ENCODE data around the gene SPAG6.
"Not testable (repeated sequence)": the region's sequence is repeated elsewhere in the genome, so short reads cannot be mapped to it uniquely, and the experiment has no call there.

SPAG6 gene

DNA sequence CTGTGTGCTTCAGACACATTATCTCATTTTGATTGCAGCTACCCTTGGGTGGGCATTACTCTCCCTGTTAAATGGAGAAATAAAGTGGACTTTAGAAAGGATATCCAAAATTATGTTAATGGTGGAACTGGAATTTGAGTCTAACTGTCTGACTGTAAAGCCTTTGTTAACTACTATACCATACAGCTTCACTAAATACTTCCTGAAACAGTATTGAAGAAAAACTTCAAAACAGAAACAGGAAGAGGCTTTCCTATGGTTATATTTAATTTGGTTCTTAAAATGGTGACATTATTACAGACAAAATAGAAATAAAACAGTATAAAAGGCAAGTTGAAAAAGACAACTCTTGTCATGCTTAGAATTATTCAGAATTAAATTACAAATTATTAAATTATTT, 25.0 kb downstream of the SPAG6 start:
- no peak for DNase-seq (ENCODE audit: low read depth in 2 of 2, low spot score in 1 of 2)

- no peak for DNase-seq (ENCODE audit: low read depth in 2 of 2, low spot score in 1 of 2)
These were observed 27.0 kb downstream of the SPAG6 start for GRCh38 chr10:22372298-22372697.

GRCh38 chr10:22372917-22373316, 27.6 kb downstream of the SPAG6 start:
- DNase-seq (ENCODE audit: low read depth in 2 of 2, low spot score in 1 of 2): no peak

- DNase-seq (ENCODE audit: low read depth in 2 of 2, low spot score in 1 of 2): no peak
These were observed 29.3 kb downstream of the SPAG6 start for GRCh38 chr10:22374489-22375126.

GRCh38 chr10:22379059-22379458, 33.8 kb downstream of the SPAG6 start:
- no peak for DNase-seq (ENCODE audit: low read depth in 2 of 2, low spot score in 1 of 2)

DNA sequence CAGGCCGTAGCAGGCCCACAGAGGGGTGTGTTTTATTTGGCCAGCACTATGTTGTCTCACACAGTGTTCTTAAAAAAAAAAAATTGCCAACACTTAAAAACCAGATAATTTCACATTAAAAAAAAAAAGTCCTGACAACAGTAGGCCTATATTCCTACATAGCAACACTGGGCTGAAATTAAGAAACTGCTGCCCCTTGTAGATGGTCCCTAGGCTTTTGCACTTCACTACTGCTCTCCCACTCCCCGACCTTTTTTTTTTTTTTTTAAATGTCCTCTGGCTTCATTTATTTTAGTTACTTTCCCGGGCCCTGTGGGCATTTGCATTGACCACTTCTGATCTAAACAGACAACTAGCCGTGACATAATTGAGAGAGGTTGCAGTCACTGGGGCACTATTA, 36.0 kb downstream of the SPAG6 start:
- no peak for DNase-seq (ENCODE audit: low read depth in 2 of 2, low spot score in 1 of 2)

- DNase-seq (ENCODE audit: low read depth in 2 of 2, low spot score in 1 of 2): no peak
These were observed 41.2 kb downstream of the SPAG6 start for GRCh38 chr10:22386503-22386902.

DNA sequence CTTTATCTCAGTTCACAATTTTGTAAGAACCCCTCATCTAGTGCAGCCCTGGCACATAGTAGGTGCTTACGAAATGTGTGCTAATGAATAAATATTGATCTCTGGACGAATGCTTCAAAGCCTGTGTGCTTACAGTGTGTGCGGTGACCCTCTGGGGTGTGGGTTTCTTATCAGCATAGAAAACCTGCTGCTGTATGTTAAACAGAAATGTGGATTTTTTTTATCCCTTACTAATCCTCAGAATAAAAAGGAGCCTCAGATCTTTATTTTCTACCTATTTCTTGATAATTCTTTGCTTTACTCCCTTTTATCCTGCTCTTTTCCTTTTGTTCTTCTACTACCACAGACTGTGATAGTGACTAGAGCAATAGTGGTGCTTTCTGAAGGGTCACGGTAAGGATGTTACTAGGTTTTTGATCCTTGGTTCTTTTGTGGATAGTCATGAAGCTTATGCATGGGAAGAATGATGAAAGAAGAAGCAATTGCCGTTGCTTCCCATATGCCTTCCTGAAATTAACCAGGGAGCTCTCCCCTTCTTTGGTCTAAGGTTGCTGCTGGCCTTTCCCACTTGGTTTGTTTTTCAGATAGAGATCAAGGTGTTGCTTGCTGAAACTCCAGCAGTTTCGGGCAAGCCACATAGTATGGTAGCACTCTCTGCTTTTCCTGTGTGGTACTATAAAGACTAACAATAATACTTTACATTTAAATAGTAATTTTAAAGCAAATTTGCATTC, 44.7 kb downstream of the SPAG6 start:
- DNase-seq (ENCODE audit: low read depth in 2 of 2, low spot score in 1 of 2): no peak

DNA sequence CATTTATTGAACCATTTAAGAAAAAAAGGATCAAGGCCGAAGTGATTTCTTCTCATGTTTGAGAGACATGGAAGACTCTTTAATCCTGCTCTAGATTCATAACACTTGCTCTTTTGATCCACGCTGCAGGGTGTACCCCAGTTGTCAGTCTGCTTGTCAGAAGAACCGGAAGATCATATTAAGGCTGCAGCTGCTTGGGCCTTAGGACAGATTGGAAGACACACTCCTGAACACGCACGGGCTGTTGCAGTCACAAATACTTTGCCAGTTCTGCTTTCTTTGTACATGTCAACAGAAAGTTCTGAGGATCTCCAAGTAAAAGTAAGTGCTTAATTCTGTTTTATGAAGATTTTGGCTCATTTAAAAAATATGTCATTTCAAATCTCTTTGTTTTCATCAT, 46.3 kb downstream of the SPAG6 start:
- no peak for DNase-seq (ENCODE audit: low read depth in 2 of 2, low spot score in 1 of 2)

GRCh38 chr10:22396195-22396594, 50.9 kb downstream of the SPAG6 start:
- not testable (repeated sequence) for DNase-seq (ENCODE audit: low read depth in 2 of 2, low spot score in 1 of 2)

DNA sequence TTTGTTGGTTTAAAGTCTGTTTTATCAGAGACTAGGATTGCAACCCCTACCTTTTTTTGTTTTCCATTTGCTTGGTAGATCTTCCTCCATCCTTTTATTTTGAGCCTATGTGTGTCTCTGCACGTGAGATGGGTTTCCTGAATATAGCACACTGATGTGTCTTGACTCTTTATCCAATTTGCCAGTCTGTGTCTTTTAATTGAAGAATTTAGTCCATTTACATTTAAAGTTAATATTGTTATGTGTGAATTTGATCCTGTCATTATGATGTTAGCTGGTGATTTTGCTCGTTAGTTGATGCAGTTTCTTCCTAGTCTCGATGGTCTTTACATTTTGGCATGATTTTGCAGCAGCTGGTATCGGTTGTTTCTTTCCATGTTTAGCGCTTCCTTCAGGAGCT, 61.6 kb downstream of the SPAG6 start:
- DNase-seq (ENCODE audit: low read depth in 2 of 2, low spot score in 1 of 2): not testable (repeated sequence)

DNA sequence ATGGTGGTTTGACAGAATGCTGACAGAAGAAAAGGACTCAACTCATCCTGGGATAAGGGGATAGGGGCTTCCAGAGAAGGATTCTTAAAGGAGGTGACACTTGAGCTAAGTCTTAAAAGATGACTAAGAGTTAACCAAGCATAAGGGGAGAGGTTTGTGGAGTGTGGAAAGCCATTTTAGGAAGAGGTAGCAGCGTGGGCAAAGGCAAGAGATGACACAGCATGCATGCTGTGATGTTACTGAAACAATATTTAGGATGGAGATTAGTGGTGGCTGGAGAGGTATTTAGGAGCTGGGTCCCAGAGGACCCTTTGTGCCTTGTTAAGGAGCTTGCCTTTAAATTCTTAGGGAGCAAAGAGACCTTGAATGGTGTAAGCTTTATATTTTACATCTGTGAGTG, 65.1 kb downstream of the SPAG6 start:
- DNase-seq (ENCODE audit: low read depth in 2 of 2, low spot score in 1 of 2): no peak

DNA sequence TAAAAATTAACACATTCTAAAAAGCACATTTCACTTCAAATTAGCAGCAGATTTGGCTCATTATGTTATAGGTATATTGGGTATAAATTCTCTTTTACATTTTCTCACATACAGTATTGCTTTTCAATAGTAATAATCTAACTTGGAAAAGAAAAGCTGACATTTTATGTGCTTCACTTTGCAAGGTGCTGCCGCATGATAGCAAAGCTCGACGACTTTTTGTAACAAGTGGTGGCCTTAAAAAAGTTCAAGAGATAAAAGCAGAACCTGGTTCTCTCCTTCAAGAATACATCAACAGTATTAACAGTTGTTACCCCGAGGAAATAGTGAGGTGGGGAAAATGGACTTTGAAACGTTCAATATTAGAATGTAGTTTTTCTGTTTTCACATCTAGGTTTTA, 65.5 kb downstream of the SPAG6 start:
- DNase-seq (ENCODE audit: low read depth in 2 of 2, low spot score in 1 of 2): no peak

GRCh38 chr10:22414146-22414545, 68.8 kb downstream of the SPAG6 start:
- no peak for DNase-seq (ENCODE audit: low read depth in 2 of 2, low spot score in 1 of 2)

- DNase-seq (ENCODE audit: low read depth in 2 of 2, low spot score in 1 of 2): no peak
These were observed 69.8 kb downstream of the SPAG6 start for GRCh38 chr10:22415072-22415471.

DNA sequence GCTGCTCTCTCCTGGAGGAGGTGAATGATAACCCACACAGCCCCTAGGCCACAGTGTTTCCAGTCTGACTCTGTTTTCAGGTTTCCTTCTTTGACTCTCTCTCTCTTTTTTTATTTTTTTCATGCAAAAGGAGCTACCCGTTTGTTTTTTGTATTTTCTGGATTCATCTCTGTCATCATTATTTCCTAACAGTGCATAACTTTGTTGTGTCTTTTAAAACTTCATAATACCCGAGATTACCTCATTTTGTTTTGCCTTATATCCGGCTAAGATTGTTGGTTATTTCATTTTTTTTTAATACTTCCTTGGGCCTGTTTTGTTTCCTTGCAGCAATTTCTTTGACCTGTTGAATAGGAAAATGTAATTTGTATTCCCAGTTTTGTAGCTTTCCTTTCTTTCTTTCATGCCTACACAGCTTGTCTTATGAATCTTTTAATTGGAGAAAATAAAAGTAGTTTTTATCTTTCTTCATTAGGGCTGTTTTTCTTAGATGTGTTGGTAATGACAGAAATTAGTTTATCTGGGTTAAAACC, 72.5 kb downstream of the SPAG6 start:
- DNase-seq (ENCODE audit: low read depth in 2 of 2, low spot score in 1 of 2): no peak

DNA sequence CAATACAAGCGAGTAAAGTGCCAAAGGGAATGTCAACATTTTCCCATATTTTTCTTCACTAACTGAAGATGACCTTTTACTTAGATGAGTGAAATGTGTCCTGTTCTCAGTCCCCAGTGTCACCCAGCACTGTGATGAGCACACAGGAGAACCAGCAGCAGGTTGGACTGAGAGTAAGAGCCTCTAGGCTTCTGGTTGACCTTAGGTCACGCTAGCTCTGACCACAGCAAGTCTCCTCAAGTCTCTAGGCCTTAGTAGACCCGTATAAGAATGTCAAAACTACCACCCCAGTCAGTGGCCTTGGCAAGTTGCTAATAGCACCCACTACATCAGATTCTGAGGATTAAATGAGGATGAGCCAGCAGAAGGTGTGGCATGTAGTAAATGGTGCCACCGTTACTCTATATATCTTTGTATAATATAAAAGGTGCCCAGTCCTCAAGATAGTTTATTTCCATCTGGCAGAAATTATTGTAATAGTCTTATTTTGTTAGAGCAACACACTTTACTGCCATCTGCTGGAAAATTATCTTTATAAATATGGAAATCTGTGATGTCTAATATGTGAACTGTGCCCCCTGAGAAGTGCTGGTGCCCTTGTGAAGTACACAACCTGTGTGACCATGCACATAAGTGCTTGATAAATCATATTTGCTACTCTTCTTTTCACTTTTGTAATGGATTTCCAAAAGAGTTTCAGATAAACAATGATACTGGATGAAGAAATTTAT, 75.7 kb downstream of the SPAG6 start:
- DNase-seq (ENCODE audit: low read depth in 2 of 2, low spot score in 1 of 2): no peak

DNA sequence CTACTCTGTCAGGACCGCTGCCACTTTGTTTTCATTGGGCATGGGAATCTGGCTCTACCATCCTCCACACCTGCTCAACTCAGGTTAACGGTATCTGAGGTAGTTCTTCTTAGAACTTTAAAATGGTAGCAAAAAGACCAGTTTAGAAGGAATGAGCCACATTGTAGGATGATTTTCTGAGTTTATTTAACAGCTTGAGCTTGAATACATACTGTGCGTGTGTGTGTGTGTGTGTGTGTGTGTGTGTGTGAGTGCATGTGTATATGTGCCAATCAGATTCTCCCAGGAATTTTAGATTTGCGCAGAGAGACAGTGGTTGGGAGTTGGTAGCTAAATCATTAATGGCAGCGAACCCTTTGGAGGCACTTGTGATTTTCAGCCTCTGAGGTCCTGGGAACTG, 81.4 kb downstream of the SPAG6 start:
- no peak for DNase-seq (ENCODE audit: low read depth in 2 of 2, low spot score in 1 of 2)

- no peak for DNase-seq (ENCODE audit: low read depth in 2 of 2, low spot score in 1 of 2)
These were observed 81.8 kb downstream of the SPAG6 start for GRCh38 chr10:22427101-22427500.

GRCh38 chr10:22427890-22428571, 82.7 kb downstream of the SPAG6 start:
- no peak for DNase-seq (ENCODE audit: low read depth in 2 of 2, low spot score in 1 of 2)

- no peak for DNase-seq (ENCODE audit: low read depth in 2 of 2, low spot score in 1 of 2)
These were observed 83.8 kb downstream of the SPAG6 start for GRCh38 chr10:22429146-22429545.
